ENCODE results near the gene GNAZ.

Gene GNAZ

GRCh38 chr22:23164091-23164490, 93.8 kb downstream of the GNAZ start:
- Histone ChIP-seq H2AFZ (ENCODE audit: low read depth, low read length, severe bottlenecking) (no peak overlapping the region), H3K4me2 (ENCODE audit: low read depth, low read length, poor library complexity, severe bottlenecking) (no peak overlapping the region), H3K9me2 (replicated peaks; ENCODE audit: insufficient read depth, low read length) (no peaks in the 10 kb centered on the region), H3F3A (ENCODE audit: insufficient read depth) (no peaks in the 10 kb centered on the region), H3K9me3 (ENCODE audit: insufficient read depth, low read length) (no peaks in the 10 kb centered on the region), H3K79me2 (ENCODE audit: insufficient read depth, low read length) (no peaks in the 10 kb centered on the region), H3K27ac (ENCODE audit: low read depth, low read length) (no peak overlapping the region), H3K27me3 (ENCODE audit: low read length) (no peaks in the 10 kb centered on the region; the same call in 1 of the 2 replicates), H4K20me1 (ENCODE audit: low read depth, low read length) (no peaks in the 10 kb centered on the region), H3K36me3 (ENCODE audit: low read length) (no peaks in the 10 kb centered on the region), H3K9ac (ENCODE audit: low read length) (no peak overlapping the region), H3K4me3 (ENCODE audit: insufficient read depth, low read length, poor library complexity, severe bottlenecking) (no peak overlapping the region)
- no peak for TF ChIP-seq EZH2phosphoT487 (conservative IDR thresholded peaks at IDR 0.05; ENCODE audit: low read length)
- TF ChIP-seq, protein P1, sequence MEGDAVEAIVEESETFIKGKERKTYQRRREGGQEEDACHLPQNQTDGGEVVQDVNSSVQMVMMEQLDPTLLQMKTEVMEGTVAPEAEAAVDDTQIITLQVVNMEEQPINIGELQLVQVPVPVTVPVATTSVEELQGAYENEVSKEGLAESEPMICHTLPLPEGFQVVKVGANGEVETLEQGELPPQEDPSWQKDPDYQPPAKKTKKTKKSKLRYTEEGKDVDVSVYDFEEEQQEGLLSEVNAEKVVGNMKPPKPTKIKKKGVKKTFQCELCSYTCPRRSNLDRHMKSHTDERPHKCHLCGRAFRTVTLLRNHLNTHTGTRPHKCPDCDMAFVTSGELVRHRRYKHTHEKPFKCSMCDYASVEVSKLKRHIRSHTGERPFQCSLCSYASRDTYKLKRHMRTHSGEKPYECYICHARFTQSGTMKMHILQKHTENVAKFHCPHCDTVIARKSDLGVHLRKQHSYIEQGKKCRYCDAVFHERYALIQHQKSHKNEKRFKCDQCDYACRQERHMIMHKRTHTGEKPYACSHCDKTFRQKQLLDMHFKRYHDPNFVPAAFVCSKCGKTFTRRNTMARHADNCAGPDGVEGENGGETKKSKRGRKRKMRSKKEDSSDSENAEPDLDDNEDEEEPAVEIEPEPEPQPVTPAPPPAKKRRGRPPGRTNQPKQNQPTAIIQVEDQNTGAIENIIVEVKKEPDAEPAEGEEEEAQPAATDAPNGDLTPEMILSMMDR (IDR thresholded peaks at IDR 0.05; ENCODE audit: insufficient read depth, low read length, poor library complexity, severe bottlenecking) = no peak

GRCh38 chr22:23166042-23166831, 95.9 kb downstream of the GNAZ start:
- Histone ChIP-seq H3K79me2 (ENCODE audit: insufficient read depth, low read length) (no peaks in the 10 kb centered on the region), H3K27ac (ENCODE audit: low read depth, low read length) (no peak overlapping the region), H3K9me3 (ENCODE audit: insufficient read depth, low read length) (no peaks in the 10 kb centered on the region), H3K9ac (ENCODE audit: low read length) (no peak overlapping the region), H2AFZ (ENCODE audit: low read depth, low read length, severe bottlenecking) (no peak overlapping the region), H4K20me1 (ENCODE audit: low read depth, low read length) (no peaks in the 10 kb centered on the region), H3K27me3 (ENCODE audit: low read length) (no peaks in the 10 kb centered on the region; the same call in 1 of the 2 replicates), H3F3A (ENCODE audit: insufficient read depth) (no peaks in the 10 kb centered on the region), H3K36me3 (ENCODE audit: low read length) (no peaks in the 10 kb centered on the region), H3K9me2 (replicated peaks; ENCODE audit: insufficient read depth, low read length) (no peaks in the 10 kb centered on the region), H3K4me3 (ENCODE audit: insufficient read depth, low read length, poor library complexity, severe bottlenecking) (no peak overlapping the region), H3K4me2 (ENCODE audit: low read depth, low read length, poor library complexity, severe bottlenecking) (no peak overlapping the region)
- TF ChIP-seq, protein P1 (IDR thresholded peaks at IDR 0.05; ENCODE audit: insufficient read depth, low read length, poor library complexity, severe bottlenecking) = no peak
- no peak for TF ChIP-seq EZH2phosphoT487 (conservative IDR thresholded peaks at IDR 0.05; ENCODE audit: low read length)

- Histone ChIP-seq H3K36me3 (ENCODE audit: low read length) (no peaks in the 10 kb centered on the region), H3K9ac (ENCODE audit: low read length) (no peak overlapping the region), H3K9me2 (replicated peaks; ENCODE audit: insufficient read depth, low read length) (no peaks in the 10 kb centered on the region), H3K4me2 (ENCODE audit: low read depth, low read length, poor library complexity, severe bottlenecking) (no peak overlapping the region), H3K27ac (ENCODE audit: low read depth, low read length) (no peak overlapping the region), H3K79me2 (ENCODE audit: insufficient read depth, low read length) (no peaks in the 10 kb centered on the region), H4K20me1 (ENCODE audit: low read depth, low read length) (no peaks in the 10 kb centered on the region), H3K4me3 (ENCODE audit: insufficient read depth, low read length, poor library complexity, severe bottlenecking) (no peak overlapping the region), H2AFZ (ENCODE audit: low read depth, low read length, severe bottlenecking) (no peak overlapping the region), H3F3A (ENCODE audit: insufficient read depth) (no peaks in the 10 kb centered on the region), H3K27me3 (ENCODE audit: low read length) (no peaks in the 10 kb centered on the region; the same call in 1 of the 2 replicates), H3K9me3 (ENCODE audit: insufficient read depth, low read length) (no peaks in the 10 kb centered on the region)
- TF ChIP-seq, protein P1 (IDR thresholded peaks at IDR 0.05; ENCODE audit: insufficient read depth, low read length, poor library complexity, severe bottlenecking) = no peak
- no peak for TF ChIP-seq EZH2phosphoT487 (conservative IDR thresholded peaks at IDR 0.05; ENCODE audit: low read length)
Measured at GRCh38 chr22:23166841-23167616, 96.7 kb downstream of the GNAZ start.

Data from SU-DHL-6 (cell line).